Omental fat pad (tissue), 4 donors: ENCODE data around the gene EFCAB6. TPM values are rescaled to one million over a fixed set of nuclear protein-coding genes. Genes with fewer than 3 reads are reported as not detected.

Source experiments
- ATAC-seq: fragments of 150-250 bp; one replicate; pipeline ENCODE4 v1.9.1; 2016; ENCODE audit warnings: mild to moderate bottlenecking, moderate library complexity; ENCODE audit not compliant: low FRiP score
- DNase-seq: peaks from one replicate; pipeline ENCODE4 v3.0.0-alpha.2; 2019; ENCODE audit warnings: low spot score
- CTCF ChIP-seq, 3 donors: fragments of 450-650 bp; IDR thresholded peaks; one replicate each; pipeline ENCODE4 v1.5.1; 2016 to 2017; ENCODE audit warnings: antibody characterized with exemption in 3 of 3, mild to moderate bottlenecking in 3 of 3, moderate library complexity in 2 of 3
- total RNA-seq, 4 donors: library from RNA; depleted of rRNA; stranded (reverse); fragments of >200 nt; gene quantifications; one replicate each; pipeline ENCODE4 v1.1.0, GENCODE V29; 2016

The EFCAB6 gene
- total RNA-seq, 4 donors from 2014 or later = 0.48 to 3.2 (median 1.9) TPM

- DNase-seq = no peak
- TF ChIP-seq CTCF (IDR thresholded peaks at IDR 0.05) = no peak
- ATAC-seq = peak; percentile 33
Observed at GRCh38 chr22:43829904-43830851, 18.1 kb upstream of the EFCAB6 start.

DNA sequence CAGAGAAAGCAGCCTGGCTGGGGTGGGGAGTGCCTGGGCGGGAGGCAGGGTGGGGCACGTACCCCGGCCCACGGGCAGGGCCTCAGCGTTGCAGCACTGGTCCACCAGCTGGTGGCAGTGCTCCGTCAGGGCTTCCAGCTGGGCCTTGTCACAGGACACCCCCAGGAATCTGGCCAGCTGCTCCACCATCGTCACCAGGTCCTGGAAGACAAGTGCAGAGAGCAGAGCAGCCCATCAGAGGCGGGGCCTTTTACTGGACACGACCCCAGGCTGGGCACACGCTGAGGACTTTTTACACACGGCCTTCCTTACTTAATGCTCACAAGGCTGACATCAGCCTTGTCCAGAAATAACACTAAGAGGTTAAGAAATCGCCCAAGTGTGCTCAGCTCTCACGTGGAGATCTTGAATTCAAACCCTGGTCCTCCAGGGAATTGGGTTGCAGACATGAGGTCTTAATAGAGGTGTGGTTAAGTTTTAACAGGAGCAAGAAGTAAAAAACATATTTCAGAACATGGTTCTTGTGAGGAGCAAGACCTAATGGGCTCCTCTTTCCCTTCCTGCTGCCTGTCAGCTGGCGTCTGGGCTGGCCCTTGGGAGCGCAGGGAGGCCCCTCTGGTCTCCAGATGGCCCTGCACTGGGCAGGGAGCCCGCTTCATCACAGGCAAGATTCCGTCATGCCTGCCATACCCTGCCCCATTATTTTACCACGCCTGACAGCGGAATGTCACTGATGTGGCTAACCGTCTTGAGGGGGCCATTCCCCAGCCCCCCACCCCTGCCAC lies 17.1 kb upstream of the EFCAB6 start:
- DNase-seq = no peak
- no peak for TF ChIP-seq CTCF (IDR thresholded peaks at IDR 0.05)
- no peak for ATAC-seq

DNA sequence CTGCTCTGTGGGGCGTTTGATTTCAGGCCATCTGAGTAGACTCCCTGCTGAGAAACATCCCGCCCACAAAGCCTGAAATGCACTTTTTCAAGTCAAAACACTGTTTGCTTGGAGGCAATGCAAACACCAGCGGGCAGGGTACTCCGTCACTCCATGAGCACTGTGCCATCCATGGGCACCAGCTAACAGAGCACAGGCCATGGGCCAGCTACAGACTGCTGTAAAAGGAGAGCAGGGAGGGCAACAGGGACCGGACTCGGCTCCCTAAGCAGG lies 16.6 kb upstream of the EFCAB6 start:
- no peak for TF ChIP-seq CTCF (IDR thresholded peaks at IDR 0.05)
- no peak for ATAC-seq
- DNase-seq = no peak

DNA sequence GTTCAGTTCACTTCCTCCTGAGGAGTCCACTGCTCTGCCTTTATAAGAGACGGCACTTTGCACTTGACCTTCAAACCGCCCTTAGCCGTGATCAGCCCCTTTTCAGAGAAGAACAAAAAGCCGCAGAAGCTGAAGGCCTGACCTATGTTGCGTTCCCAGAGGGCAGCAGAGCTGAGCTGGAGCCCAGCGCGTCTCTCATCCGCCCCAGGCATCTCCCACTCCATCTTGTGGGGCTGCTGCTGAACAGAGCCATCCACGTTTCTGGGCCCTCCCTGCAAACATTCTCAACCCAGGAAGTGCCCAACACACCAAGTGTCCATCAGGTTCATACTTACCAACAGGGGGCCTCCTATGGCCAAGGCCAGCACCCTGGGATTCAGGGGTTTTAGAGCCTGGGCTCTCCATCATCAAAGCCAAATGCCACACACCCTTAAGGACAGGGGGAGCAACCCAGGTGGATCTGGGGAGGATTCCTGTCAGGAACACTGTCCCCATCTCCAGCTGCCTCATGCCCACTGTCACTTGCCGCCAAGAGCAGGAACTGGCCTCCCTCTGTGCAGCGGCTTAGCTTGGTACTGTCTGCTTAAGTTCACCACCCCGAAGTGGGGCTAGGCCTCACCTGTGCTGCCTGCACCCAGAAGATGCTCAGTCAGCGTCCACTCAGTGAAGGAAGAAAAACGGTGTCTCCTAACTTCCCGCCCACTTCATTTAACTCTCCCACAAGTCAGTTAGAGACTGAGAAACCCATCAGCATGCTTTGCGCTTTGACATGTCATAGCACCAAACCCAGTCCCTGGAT lies 16.0 kb upstream of the EFCAB6 start:
- DNase-seq (no peak), ATAC-seq (no peak)
- no peak for TF ChIP-seq CTCF (IDR thresholded peaks at IDR 0.05)

GRCh38 chr22:43827003-43827735 lies 15.1 kb upstream of the EFCAB6 start:
- ATAC-seq (no peak), DNase-seq (no peak)
- TF ChIP-seq CTCF (IDR thresholded peaks at IDR 0.05) = no peak
